HL-60 (cell line): ENCODE measurements around the gene TNFRSF21.

Source experiments
- DNase-seq, 2 experiments: peaks; one replicate each; pipeline ENCODE4 v3.0.0-alpha.2; 2010 to 2020; ENCODE audit warnings: low read depth in 1 of 2, low spot score in 1 of 2
- H3K27ac ChIP-seq: fragments of 250-450 bp; sonication (Bioruptor Pico); replicated peaks from 2 replicates; pipeline ENCODE4 v1.5.1; 2020; ENCODE audit warnings: mild to moderate bottlenecking, moderate library complexity
- H3K27me3 ChIP-seq: fragments of 250-450 bp; sonication (Bioruptor Pico); 2 replicates; pipeline ENCODE4 v1.5.1; 2021; ENCODE audit warnings: mild to moderate bottlenecking, moderate library complexity; ENCODE audit not compliant: insufficient read depth, poor library complexity, severe bottlenecking
- H3K4me3 ChIP-seq: replicated peaks from 2 replicates; pipeline ENCODE4 v1.5.1; 2011; ENCODE audit warnings: mild to moderate bottlenecking, control low read depth, low read length; ENCODE audit not compliant: insufficient read depth
- GABPA ChIP-seq: IDR thresholded peaks from 2 replicates; pipeline ENCODE4 v1.6.1; 2012; ENCODE audit warnings: low read depth
- POLR2AphosphoS5 ChIP-seq: IDR thresholded peaks from 2 replicates; pipeline ENCODE4 v1.6.1; 2012; ENCODE audit warnings: low read depth
- SPI1 ChIP-seq: IDR thresholded peaks from 2 replicates; pipeline ENCODE4 v1.6.1; 2012; ENCODE audit warnings: low read depth, mild to moderate bottlenecking, borderline replicate concordance
- TF ChIP-seq, protein P1 (sequence below): IDR thresholded peaks from one replicate; pipeline ENCODE4 v1.5.1; 2011; ENCODE audit warnings: low read length, control low read depth, inconsistent platforms; ENCODE audit not compliant: insufficient read depth
- TF ChIP-seq, protein P2 (sequence below): IDR thresholded peaks from 2 replicates; pipeline ENCODE4 v1.6.1; 2012; ENCODE audit warnings: low read depth; ENCODE audit not compliant: insufficient replicate concordance

Gene TNFRSF21

DNA sequence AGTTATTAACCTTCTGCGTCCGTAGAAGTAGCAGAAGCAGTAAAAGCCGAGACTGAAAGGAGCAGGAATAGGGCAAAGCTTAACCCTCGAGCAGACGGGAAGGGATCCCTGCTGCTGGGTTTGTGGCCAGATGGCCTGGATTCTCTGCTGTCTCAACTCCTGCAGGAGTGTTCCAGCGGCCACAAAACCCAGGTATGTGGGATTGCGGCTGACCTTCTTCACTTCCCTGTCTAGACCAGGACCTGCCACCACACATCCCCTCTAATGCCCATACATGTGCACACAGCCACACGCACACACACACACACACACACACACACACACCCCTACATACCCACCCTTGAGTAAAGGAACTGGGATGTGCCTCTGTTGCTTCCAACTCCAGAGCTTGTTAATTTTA, 33.1 kb upstream of the TNFRSF21 start:
- DNase-seq: no peak
- no peak overlapping the region for H3K27ac ChIP-seq
- H3K27me3 ChIP-seq: no peaks in the 10 kb centered on the region
- no peak overlapping the region for H3K4me3 ChIP-seq
- TF ChIP-seq, protein P1, sequence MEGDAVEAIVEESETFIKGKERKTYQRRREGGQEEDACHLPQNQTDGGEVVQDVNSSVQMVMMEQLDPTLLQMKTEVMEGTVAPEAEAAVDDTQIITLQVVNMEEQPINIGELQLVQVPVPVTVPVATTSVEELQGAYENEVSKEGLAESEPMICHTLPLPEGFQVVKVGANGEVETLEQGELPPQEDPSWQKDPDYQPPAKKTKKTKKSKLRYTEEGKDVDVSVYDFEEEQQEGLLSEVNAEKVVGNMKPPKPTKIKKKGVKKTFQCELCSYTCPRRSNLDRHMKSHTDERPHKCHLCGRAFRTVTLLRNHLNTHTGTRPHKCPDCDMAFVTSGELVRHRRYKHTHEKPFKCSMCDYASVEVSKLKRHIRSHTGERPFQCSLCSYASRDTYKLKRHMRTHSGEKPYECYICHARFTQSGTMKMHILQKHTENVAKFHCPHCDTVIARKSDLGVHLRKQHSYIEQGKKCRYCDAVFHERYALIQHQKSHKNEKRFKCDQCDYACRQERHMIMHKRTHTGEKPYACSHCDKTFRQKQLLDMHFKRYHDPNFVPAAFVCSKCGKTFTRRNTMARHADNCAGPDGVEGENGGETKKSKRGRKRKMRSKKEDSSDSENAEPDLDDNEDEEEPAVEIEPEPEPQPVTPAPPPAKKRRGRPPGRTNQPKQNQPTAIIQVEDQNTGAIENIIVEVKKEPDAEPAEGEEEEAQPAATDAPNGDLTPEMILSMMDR: no peak
- TF ChIP-seq GABPA: no peak
- TF ChIP-seq, protein P2, sequence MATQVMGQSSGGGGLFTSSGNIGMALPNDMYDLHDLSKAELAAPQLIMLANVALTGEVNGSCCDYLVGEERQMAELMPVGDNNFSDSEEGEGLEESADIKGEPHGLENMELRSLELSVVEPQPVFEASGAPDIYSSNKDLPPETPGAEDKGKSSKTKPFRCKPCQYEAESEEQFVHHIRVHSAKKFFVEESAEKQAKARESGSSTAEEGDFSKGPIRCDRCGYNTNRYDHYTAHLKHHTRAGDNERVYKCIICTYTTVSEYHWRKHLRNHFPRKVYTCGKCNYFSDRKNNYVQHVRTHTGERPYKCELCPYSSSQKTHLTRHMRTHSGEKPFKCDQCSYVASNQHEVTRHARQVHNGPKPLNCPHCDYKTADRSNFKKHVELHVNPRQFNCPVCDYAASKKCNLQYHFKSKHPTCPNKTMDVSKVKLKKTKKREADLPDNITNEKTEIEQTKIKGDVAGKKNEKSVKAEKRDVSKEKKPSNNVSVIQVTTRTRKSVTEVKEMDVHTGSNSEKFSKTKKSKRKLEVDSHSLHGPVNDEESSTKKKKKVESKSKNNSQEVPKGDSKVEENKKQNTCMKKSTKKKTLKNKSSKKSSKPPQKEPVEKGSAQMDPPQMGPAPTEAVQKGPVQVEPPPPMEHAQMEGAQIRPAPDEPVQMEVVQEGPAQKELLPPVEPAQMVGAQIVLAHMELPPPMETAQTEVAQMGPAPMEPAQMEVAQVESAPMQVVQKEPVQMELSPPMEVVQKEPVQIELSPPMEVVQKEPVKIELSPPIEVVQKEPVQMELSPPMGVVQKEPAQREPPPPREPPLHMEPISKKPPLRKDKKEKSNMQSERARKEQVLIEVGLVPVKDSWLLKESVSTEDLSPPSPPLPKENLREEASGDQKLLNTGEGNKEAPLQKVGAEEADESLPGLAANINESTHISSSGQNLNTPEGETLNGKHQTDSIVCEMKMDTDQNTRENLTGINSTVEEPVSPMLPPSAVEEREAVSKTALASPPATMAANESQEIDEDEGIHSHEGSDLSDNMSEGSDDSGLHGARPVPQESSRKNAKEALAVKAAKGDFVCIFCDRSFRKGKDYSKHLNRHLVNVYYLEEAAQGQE: no peak
- TF ChIP-seq SPI1: no peak
- no peak for TF ChIP-seq POLR2AphosphoS5

- H3K4me3 ChIP-seq: no peak overlapping the region
- TF ChIP-seq, protein P2: no peak
- TF ChIP-seq, protein P1: no peak
- no peak overlapping the region for H3K27ac ChIP-seq
- DNase-seq: no peak
- no peaks in the 10 kb centered on the region for H3K27me3 ChIP-seq
Measured at GRCh38 chr6:47337519-47337918, 27.8 kb upstream of the TNFRSF21 start.

- TF ChIP-seq, protein P2: no peak
- TF ChIP-seq, protein P1: no peak
- TF ChIP-seq SPI1 (no peak), POLR2AphosphoS5 (no peak), GABPA (no peak)
- H3K4me3 ChIP-seq: no peak overlapping the region
- H3K27me3 ChIP-seq: no peaks in the 10 kb centered on the region
- no peak overlapping the region for H3K27ac ChIP-seq
- DNase-seq: no peak
Measured at GRCh38 chr6:47336334-47336733, 26.6 kb upstream of the TNFRSF21 start.
